Progenitor cell of endocrine pancreas (in vitro differentiated cells): ENCODE results near the gene SPOCK1. TPM values are rescaled to one million over a fixed set of nuclear protein-coding genes. Genes with fewer than 3 reads are reported as not detected.
"Not testable (repeated sequence)": the region's sequence is repeated elsewhere in the genome, so short reads cannot be mapped to it uniquely, and the experiment has no call there.

Experiments
- DNase-seq: peaks from one replicate; pipeline ENCODE4 v3.0.0; 2021; ENCODE audit warnings: low spot score; ENCODE audit not compliant: unreplicated experiment
- H3K27ac Mint-ChIP-seq: 2 replicates; pipeline ENCODE4 v1.8.0; 2021; ENCODE audit warnings: mild to moderate bottlenecking, moderate library complexity, mixed read lengths
- H3K27me3 Mint-ChIP-seq: 2 replicates; pipeline ENCODE4 v1.8.0; 2021; ENCODE audit warnings: mixed read lengths
- H3K36me3 Mint-ChIP-seq: 2 replicates; pipeline ENCODE4 v1.8.0; 2022; ENCODE audit warnings: mixed read lengths; ENCODE audit not compliant: insufficient read depth
- H3K4me1 Mint-ChIP-seq: 2 replicates; pipeline ENCODE4 v1.8.0; 2021; ENCODE audit warnings: low read depth, mixed read lengths
- H3K4me3 Mint-ChIP-seq: 2 replicates; pipeline ENCODE4 v1.8.0; 2021; ENCODE audit warnings: low read depth, mild to moderate bottlenecking, moderate library complexity, mixed read lengths
- H3K9me3 Mint-ChIP-seq: 2 replicates; pipeline ENCODE4 v1.8.0; 2021; ENCODE audit warnings: low read depth, mixed read lengths
- long read RNA-seq: library from polyadenylated mRNA; unstranded; transcript quantifications from one replicate; pipeline ENCODE4 v2.0.0, GENCODE V29; 2020
- total RNA-seq: library from RNA; stranded (reverse); gene quantifications from 2 replicates; pipeline ENCODE4 v1.2.1, GENCODE V29; 2021
- TF ChIP-seq, protein P1 (sequence below): fragments of 200-600 bp; sonication (generic); IDR thresholded peaks from one replicate; pipeline ENCODE4 v1.5.0; 2021; ENCODE audit warnings: antibody characterized with exemption, mild to moderate bottlenecking; ENCODE audit not compliant: unreplicated experiment

SPOCK1 gene
- 32.9 and 41.4 TPM in 2 replicates for total RNA-seq
- long read RNA-seq, full-length matches to known transcripts: 1 of 7 reads
- long read RNA-seq, partial matches to known transcripts: 1 of 7 reads
- long read RNA-seq, other reads (novel, unspliced or antisense): 5 of 7 reads

DNA sequence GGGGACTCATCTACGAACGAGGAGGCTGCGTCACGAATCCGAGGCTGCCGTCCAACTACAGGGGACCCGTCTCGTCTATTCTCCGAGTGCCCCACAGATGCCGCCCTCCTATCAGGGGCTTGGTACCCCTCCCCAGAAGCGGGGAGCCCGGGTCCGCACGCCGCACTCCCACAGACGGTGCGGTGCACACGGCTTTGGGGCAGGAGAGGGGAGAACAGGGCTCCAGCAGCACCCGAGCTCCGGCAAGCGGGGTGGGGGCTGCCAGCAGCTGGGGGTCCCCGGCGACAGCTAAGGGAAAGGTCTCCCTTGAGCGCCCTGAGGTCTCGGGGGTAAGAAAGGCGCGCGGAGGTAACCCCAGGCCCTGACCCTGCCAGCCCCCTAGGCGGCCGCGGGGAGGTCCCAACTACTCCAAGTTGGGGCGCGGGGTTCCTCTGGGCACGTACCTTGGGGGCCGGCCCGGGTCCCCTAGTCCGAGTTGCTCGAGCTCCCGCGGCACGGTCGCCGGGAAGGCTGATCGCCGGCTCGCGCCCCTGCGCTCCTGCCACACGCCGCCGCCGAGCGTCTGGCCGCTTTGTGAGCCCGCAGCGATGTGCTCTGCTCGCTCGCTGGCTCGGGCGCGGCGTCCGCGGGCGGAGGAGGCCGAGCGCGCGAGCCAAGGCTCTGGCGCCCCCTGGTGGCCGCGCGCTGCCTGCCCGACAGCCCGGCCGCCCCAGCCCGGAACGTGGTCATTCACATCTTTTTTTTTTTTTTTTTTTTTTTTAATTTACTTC lies at the start of gene SPOCK1:
Gene SPOCK1, minus strand, starts transcription at position 591 of the 770 bp plus-strand sequence.
- Mint-ChIP-seq H3K9me3 (no peaks in the 10 kb centered on the region), H3K4me1 (peaks cover 14% of the 10 kb centered on the region), H3K27ac (no peak within 1 kb of the TSS), H3K36me3 (no peaks in the 10 kb centered on the region), H3K27me3 (peaks cover 34% of the 10 kb centered on the region), H3K4me3 (peak within 1 kb of the TSS; percentile 70)
- TF ChIP-seq, protein P1, sequence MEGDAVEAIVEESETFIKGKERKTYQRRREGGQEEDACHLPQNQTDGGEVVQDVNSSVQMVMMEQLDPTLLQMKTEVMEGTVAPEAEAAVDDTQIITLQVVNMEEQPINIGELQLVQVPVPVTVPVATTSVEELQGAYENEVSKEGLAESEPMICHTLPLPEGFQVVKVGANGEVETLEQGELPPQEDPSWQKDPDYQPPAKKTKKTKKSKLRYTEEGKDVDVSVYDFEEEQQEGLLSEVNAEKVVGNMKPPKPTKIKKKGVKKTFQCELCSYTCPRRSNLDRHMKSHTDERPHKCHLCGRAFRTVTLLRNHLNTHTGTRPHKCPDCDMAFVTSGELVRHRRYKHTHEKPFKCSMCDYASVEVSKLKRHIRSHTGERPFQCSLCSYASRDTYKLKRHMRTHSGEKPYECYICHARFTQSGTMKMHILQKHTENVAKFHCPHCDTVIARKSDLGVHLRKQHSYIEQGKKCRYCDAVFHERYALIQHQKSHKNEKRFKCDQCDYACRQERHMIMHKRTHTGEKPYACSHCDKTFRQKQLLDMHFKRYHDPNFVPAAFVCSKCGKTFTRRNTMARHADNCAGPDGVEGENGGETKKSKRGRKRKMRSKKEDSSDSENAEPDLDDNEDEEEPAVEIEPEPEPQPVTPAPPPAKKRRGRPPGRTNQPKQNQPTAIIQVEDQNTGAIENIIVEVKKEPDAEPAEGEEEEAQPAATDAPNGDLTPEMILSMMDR: peak; percentile 72
- peak; percentile 78 for DNase-seq

DNA sequence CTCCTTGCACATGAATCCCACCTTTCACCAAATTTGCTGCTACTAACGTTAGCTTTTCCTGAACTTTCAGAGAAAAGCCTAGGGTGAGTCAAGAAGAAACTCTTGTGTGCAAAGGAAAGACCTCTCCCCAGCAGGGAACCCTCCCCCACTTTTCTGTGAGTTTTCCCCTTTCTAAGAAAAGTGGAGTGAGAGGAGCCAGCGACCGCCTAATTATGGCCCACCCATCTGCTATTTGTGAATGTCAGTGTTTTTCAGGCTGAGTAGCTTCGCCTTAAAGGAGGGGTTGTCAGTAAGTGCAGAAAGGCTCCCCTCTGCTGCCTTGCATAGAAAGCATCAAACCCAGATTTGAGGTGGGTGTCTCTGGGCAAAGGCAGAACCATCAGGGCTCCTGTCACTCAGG lies 46.8 kb upstream of the SPOCK1 start:
- Mint-ChIP-seq H3K4me3 (no peak overlapping the region), H3K27ac (no peak overlapping the region), H3K4me1 (no peaks in the 10 kb centered on the region), H3K36me3 (no peaks in the 10 kb centered on the region), H3K9me3 (peaks cover 18% of the 10 kb centered on the region), H3K27me3 (peaks cover 20% of the 10 kb centered on the region)
- TF ChIP-seq, protein P1: no peak
- no peak for DNase-seq

DNA sequence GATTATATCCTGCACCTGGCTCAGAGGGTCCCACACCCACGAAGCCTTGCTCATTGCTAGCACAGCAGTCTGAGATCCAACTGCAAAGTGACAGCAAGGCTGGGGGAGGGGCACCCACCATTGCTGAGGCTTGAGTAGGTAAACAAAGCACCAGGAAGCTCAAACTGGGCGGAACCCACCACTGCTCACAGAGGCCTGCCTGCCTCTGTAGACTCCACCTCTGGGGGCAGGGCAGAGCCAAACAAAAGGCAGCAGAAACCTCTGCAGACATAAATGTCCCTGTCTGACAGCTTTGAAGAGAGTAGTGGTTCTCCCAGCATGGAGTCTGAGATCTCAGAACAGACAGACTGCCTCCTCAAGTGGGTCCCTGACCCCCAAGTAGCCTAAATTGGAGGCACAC lies 36.3 kb upstream of the SPOCK1 start:
- Mint-ChIP-seq H3K27me3 (peaks cover 10% of the 10 kb centered on the region), H3K9me3 (peaks cover 22% of the 10 kb centered on the region)
- H3K27ac Mint-ChIP-seq, H3K4me1 Mint-ChIP-seq, H3K36me3 Mint-ChIP-seq, H3K4me3 Mint-ChIP-seq, DNase-seq: not testable (repeated sequence)

DNA sequence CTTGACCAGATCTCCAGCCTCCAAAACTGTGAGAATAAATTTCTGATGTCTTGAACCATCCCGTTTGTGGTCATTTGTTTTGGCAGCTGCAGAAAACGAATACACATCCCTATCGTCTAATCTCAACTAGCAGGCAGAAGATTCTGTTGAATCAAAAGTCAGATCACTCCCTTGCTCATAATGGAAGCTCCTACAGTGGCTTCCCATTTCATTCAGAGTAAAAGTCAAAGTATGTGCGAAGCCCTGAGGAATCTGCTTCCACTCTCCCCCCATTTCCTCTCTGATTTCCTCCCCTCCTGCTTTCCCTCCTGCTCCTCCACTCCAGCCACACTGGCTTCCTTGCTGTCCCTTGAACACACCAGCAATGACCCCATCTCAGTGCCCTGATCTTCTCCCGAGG lies 34.8 kb upstream of the SPOCK1 start:
- peaks cover 10% of the 10 kb centered on the region for H3K27me3 Mint-ChIP-seq
- DNase-seq: no peak
- H3K27ac Mint-ChIP-seq: no peak overlapping the region
- TF ChIP-seq, protein P1: no peak
- peaks cover 1% of the 10 kb centered on the region for H3K36me3 Mint-ChIP-seq
- H3K4me3 Mint-ChIP-seq: no peak overlapping the region
- peaks cover 21% of the 10 kb centered on the region for H3K9me3 Mint-ChIP-seq
- no peaks in the 10 kb centered on the region for H3K4me1 Mint-ChIP-seq

DNA sequence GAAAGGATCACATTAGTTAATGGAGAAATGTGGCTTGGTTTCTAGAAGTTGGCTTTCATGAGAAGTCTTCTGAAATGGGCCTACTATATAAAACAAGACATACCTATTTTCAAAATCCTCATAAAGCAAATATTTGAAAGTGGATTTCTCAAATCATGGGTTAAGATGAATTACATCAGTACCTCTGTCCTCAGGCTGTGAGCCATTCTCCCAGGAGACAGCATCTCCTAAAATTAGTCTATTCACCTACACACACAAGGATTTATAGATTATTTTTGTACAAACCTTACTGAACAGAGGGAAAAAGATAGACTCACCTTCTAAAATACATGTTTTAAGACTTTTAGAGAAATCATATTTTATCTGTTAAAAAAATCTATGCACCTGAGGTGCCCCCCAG lies 32.1 kb upstream of the SPOCK1 start:
- Mint-ChIP-seq H3K27ac (no peak overlapping the region), H3K4me1 (no peaks in the 10 kb centered on the region), H3K36me3 (peaks cover 1% of the 10 kb centered on the region), H3K9me3 (peaks cover 17% of the 10 kb centered on the region), H3K4me3 (no peak overlapping the region), H3K27me3 (peaks cover 13% of the 10 kb centered on the region)
- TF ChIP-seq, protein P1: no peak
- DNase-seq: no peak

DNA sequence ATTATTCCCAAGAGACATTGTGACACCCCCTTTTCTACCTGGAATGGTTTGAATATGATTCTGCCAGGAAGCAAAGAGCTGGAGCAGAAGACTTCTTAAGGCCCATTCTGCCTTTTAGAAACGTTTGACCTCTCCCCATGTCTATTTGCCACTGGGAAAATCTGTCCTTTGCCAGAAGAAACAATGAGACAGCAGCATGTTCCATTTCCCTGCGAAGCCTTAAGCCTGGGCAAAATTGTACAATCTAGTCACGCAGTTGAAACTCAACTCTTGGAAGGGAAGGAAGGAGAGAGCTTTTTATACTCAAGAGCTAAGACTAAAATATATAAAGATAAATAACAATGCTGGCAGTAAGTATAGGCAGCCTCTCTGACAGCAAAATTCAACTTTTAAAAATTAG lies 22.1 kb upstream of the SPOCK1 start:
- Mint-ChIP-seq H3K4me1 (peaks cover 2% of the 10 kb centered on the region), H3K27me3 (peaks cover 11% of the 10 kb centered on the region), H3K27ac (no peak overlapping the region), H3K4me3 (no peak overlapping the region), H3K36me3 (no peaks in the 10 kb centered on the region), H3K9me3 (no peaks in the 10 kb centered on the region)
- no peak for DNase-seq
- TF ChIP-seq, protein P1: no peak
